NAMALWA (cell line): ENCODE data around the gene PLD4.
A peak's percentile ranks its signal among the peaks of the same experiment; 100 is the strongest.
"Not testable (repeated sequence)": the region's sequence is repeated elsewhere in the genome, so short reads cannot be mapped to it uniquely, and the experiment has no call there.

Experiments used
- DNase-seq: peaks from one replicate; pipeline ENCODE4 v3.0.0-alpha.2; 2015; ENCODE audit warnings: low spot score

PLD4 gene

DNA sequence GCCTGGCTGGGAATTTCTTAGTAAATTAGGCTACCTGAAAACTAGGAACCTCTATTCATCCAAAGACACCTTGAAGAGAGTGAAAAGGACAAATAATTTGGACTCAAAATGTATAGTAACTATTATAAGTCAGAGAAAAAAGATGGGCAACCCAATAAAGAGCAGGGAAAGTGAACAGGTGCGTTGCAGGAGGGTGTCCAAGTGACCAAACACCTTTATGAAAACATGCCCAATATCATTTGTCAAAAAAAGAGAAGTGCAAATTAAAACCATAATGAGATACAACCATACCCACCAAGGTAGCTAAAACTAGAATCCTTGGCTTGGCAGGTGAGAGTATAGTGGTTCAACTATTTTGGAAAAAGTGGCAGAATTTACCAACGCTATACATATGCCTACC lies 24.9 kb upstream of the PLD4 start:
- no peak for DNase-seq

DNA sequence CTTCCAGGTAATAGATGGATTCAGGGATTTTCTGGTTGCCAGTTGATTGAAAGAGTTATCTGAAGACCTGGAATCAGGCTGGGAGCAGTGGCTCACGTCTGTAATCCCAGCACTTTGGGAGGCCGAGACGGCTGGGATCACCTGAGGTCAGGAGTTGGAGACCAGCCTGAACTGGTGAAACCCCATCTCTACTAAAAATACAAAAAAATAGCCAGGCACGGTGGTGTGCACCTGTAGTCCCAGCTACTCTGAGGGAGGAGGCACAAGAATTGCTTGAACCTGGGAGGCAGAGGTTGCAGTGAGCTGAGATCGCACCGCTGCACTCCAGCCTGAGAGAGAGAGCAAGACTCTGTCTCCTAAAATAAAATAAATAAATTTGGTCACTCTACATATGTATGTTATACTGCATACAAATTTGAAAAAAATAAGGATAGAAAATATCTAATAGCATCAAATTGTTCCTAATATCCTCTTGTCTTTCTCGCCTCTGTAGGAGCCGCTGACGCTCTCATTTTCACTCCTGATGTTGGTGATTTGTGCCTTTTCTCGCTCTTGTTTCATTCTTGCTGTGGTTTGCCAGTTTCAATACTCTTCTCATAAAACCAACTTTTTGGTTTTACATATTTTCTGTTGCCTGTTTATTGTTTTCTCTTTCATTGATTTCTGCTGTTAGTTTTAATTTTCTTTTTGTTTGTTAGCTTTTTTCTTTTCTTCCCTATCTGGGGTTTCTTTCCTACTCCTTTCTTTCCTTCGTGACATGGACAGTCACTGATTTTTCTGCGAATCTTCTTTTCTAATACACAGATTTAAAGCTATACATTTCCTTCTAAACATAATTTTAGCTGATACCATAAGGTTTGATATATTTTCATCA lies 23.8 kb upstream of the PLD4 start:
- DNase-seq: no peak

DNA sequence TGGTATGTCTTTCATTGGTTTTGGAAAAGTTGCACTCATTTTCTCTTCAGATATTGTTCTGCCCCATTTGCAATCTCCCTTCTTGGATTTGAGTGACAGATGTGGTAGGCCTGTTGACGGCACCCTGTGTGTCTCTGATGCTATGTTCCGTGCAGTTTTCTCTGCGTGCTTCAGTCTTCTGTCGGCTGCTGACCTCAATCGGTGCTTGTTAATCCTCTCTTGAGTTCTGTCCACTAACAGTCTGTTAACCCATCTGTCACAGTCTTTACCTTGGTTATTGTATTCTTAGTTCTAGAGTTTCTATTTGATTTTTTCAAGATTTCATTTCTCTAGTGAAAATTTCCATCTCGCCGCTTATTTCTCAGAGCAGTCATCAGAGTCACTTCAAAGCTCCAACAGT lies 20.7 kb upstream of the PLD4 start:
- DNase-seq: no peak

DNA sequence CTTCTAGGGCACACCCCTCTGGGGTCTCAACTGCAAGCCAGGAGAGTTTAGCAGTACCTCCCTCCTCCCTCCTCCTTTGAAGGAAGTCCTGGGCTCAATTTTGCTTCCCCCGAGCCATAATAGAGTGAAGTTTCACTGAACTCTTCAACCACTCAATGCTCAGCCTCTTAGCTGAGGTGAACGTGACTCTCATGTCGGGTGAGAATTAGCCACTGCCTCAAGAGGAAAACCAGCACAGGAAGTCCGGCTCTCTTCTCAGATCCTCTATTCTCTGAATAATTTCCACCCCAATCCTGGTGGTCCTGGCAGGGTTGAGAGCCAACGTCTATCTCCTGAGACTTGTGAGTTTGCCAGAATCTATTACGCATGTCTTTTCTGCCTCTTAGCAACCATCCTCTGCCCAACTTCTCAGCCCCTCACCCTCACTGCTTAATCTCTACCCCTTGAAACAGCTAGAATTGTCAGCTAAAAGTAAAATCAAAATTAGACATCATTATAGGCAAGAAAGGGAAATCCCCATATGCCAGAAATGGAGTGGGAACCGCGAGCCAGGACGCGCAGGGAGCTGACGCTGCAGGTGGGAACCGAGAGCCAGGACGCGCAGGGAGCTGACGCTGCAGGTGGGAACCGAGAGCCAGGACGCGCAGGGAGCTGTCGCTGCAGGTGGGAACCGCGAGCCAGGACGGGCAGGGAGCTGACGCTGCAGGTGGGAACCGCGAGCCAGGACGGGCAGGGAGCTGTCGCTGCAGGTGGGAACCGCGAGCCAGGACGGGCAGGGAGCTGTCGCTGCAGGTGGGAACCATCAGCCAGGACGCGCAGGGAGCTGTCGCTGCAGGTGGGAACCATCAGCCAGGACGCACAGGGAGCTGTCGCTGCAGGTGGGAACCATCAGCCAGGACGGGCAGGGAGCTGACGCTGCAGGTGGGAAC lies 19.8 kb upstream of the PLD4 start:
- DNase-seq: not testable (repeated sequence)

DNA sequence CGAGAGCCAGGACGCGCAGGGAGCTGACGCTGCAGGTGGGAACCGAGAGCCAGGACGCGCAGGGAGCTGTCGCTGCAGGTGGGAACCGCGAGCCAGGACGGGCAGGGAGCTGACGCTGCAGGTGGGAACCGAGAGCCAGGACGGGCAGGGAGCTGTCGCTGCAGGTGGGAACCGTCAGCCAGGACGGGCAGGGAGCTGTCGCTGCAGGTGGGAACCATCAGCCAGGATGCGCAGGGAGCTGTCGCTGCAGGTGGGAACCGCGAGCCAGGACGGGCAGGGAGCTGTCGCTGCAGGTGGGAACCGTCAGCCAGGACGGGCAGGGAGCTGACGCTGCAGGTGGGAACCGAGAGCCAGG lies 19.1 kb upstream of the PLD4 start:
- not testable (repeated sequence) for DNase-seq

DNA sequence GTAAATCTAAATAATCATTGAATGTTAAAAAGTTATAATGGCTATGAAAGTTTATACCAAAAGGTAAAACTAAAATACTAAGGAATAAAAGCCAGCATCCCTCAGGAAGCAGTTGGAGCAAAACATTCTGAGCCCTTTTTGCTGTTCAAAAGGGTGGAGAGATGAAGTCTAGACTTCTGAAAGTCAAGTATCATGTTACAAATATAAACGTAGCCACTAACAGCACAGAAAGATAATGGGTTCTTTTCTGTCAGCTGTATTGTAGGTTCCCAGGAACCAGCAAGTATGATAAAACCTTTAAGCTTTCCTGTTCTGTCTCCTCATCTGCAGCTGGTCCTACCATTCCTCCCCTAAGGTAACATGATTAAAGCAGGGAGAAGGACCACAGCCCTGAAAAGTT lies 16.4 kb upstream of the PLD4 start:
- DNase-seq: no peak

DNA sequence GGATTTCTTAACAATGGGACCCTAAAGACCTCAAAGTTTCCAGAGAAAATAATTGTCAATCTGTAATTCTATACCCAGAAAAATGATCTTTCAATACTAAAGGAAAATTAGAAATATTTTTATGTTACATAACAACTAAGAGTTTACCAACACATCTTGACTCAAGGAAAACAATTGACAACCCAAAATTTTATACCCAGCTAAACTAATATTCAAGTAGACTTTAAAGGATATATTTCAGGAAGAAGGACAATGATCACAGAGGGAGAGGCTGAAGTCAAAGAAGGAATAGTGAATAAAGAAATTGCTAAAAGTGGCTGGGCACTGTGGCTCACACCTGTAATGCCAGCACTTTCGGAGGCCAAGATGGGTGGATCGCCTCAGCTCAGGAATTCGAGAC lies 12.6 kb upstream of the PLD4 start:
- DNase-seq: no peak

DNA sequence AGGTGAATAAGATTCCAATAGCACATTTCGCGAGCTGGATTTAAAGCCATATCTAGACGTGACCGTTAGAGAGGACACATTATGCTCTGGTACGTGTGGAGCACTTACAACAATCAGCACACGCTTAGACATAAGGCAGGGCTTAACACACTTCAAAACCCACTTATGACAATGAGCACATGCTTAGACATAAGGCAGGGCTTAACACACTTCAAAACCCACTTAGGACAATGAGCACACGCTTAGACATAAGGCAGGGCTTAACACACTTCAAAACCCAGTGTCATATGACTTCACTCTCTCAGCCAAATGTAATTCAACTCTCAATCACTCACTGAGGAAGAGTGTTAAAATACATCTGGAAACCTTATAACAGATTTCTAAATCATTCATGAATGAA lies 11.2 kb upstream of the PLD4 start:
- DNase-seq: no peak

DNA sequence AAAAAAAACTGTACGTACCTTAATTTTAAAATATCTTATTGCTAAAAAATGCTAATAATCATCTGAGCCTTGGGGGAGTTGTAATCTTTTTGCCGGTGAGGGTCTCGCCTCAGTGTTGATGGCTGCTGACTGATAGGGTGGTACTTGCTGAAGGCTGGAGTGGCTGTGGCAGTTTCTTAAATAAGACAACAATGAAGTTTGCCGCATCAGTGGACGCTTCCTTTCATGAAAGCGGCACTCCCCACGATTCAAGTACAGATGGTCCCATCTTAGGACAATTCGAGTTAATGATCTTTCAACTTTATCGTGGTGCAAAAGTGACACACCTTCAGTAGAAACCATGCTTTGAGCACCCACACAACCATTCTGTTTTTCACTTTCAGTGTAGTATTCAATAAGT lies 7.6 kb upstream of the PLD4 start:
- DNase-seq: no peak

DNA sequence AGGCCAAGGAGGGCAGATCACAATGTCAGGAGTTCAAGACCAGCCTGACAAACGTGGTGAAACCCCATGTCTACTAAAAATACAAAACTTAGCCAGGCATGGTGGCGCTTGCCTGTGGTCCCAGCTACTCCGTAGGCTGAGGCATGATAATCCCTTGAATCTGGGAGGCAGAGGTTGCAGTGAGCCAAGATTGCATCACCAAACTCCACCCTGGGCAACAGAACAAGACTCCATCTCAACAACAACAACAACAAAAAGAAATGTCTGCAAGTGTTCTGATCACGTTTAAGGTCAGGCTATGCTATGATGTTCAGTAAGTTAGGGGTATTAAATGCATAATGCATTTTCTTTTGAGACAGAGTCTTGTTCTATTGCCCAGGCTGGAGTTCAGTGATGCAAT lies 6.7 kb upstream of the PLD4 start:
- no peak for DNase-seq

DNA sequence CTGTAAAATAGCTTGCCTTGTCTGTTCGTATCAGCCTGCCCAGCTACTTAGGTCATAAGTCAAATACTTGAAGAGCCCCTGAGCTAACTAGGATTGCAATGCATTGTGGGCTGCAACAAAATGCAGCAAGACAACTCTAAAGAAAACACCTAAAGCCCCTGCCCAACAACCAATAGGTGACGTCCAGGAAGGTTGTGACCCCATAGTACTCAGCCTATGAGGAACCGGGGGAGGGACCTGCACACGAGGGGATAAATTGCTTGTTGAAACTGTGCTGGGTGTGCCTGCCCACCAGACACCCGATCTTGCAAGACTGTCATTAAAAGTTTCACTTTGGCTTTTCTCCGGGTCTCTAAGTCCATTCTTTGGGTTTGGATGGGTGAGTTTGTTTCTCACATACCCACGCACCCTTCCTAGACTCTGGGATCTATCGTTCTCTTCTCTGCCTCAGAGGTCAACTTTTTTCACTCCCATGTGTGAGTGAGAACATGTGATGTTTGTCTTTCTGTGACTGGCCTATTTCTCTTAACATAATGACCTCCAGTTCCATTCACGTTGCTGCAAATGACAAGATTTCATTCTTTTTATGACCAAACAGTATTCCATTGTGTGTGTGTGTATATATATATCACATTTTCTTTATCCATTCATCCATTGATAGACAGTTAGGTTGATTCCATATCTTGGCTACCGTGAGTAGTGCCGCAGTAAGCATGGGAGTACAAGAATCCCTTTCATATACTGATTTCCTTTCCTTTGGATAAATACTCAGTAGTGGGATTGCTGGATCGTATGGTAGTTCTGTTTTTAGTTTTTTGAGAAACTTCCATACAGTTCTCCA lies 5.3 kb upstream of the PLD4 start:
- DNase-seq: not testable (repeated sequence)

DNA sequence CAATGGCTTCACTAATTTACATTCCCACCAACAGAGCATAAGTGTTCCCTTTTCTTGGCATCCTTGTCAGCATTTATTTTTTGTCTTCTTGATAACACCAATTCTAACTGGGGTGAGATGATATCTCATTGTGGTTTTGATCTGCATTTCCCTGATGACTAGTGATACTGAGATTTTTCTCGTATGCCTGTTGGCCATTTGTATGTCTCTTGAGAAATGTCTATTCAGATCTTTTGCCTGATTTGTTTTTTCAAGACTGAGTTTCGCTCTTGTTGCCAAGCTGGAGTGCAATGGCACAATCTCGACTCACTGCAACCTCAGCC lies 4.7 kb upstream of the PLD4 start:
- DNase-seq: no peak

DNA sequence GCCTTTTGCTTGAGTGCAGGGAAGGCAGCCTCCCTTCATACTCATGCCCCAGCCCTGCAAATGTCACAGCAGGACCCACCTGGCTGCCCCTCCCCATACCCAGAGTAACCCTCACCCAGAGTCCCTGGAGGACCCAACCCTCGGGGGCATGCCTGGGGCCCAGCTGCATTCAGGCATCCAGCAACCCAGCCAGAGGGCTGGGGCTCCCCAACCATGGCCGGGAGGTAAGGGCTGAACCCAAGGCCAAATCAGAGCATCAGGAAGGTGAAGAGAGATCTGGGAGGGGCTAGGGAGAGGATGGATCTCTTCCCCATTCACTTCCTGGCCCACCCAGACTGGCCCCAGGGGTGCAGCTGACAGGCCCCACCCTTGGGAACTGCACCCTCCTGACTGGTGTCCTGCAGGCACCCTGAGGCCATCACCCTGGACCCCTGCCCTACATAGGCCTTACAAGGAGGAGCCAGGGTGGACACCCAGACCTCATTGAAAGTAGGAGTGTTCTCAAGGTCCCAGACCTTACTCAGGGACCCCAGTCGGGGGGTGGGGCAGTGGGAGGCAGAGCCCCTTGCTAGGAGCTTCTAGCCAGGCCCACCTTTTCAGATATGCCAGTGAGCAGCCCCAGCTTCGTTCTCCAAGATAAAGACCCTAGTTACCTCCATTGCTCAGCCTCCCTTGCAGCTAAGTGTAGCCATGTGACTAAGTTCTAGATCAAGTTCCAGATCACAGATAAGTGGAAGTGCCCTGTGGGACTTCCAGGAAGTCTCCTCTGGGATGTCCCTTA lies 849 bp upstream of the PLD4 start:
- DNase-seq: peak; percentile 54

DNA sequence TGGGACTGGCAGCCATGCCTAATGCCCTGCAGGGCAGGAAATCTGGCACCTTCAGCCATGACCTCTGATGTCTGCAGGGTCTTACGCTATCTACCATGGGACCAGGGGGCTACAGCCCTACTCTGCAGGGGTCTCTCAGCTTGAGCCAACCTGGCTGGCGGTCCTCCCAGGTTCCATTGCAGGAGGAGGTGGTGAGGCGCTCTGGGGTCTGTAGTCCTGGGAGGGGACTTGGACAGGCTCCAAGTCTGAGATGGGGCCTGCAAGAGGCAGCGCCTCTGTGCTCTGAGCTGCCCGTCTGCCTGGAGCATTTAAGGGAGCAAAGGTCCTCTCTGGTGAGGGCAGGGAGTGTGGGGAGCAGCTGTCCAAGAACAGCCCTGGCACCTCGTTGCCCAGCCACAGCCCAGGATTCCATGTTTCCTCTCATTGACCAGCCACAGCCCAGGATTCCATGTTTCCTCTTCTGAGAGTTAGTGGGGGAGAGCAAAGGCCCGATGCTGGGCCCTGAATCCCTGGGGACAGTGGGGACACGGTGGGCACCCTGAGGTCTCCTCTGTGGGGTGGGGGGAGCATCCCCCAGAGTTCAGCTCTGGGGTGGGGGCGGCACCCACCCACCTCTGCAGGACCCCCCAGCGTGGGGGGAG lies 655 bp downstream of the PLD4 start:
- no peak for DNase-seq

DNA sequence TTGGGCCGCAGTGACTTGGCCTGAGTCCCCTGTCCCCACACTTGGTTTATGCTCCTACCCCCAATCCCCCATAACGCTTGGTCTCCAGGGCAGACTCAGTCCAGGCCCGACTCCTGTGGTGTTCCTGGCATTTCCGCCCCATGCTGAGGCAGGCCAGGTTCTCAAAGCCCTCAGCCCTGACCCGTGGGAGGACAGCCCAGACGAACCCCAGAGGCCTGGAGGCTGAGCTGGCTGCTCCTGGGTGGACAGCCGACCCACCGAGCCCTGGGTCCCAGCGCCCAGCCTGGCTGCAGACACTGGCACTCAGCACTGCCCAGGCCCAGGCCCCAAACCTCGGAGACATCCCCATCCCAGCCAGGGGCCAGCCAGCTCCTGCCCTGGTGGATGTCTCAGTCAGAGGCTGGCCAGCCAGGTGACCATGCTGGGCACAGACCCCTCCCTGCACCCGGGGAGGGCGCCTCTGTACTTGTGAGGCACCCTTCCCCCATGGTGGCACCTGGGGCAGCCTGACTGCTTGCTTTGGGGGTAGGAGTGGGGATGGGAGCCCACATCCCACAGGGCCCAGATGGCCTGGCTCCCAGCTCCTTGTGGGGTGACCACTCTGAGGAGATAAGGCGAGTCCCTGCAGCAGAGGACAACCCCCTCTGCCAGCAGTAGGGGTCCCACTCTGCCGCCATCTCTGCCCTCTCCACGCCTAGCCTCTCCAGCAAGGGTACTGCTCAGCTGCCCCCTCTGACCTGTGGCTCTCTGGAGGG lies 1.4 kb downstream of the PLD4 start:
- no peak for DNase-seq

DNA sequence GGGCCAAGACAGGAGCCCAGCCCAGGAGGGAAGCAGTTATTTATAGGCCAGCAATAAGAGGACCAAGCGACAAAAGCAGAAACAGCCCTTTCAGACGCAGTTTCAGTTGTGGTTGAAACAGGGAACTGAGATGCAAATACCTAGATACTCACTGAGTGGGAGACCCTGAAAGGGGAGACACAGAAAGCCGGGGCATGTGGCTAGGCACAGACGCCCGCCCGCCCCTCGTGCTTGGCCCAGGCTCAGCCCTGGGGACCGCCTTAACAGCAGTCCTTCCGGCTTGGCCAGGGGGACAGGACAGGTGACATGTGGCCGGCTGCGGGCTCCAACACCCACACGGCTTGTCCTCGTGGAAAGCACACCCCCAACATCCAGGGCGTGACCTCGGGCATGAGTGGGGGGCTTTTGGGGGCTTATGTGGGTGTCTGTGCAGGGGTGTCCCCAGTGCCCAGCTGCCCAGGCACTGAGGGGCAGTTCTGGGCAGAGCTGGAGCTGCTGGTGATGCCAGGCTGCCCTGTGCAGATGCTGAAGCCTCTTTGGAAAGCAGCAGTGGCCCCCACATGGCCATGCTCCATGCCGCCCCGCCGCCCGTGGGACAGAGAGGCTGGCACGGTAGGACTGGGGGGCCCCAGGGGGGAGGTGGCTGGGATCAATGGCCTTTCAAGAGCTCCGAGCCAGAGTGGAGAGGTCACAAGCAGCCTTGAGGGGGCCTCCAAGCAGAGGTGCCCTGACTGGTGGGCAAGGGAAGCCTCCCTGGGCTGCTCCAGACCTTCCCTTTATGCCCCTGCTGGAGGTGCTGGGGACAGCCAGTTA lies 2.1 kb downstream of the PLD4 start:
- DNase-seq: peak; percentile 90

DNA sequence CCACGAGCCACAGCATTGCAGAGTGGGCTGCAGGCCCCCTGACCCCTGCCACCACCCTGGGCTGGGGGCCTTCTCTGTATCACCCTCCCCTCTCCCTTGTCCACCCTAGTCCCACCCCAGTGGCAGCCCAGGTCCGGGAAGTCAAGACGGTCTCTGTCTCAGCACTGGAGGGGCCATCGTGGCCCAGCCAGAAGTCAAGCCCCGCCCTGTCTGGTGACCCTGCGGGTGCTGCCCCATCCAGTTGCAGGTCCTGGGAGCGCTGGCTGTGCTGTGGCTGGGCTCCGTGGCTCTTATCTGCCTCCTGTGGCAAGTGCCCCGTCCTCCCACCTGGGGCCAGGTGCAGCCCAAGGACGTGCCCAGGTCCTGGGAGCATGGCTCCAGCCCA lies 2.7 kb downstream of the PLD4 start:
- DNase-seq: no peak

DNA sequence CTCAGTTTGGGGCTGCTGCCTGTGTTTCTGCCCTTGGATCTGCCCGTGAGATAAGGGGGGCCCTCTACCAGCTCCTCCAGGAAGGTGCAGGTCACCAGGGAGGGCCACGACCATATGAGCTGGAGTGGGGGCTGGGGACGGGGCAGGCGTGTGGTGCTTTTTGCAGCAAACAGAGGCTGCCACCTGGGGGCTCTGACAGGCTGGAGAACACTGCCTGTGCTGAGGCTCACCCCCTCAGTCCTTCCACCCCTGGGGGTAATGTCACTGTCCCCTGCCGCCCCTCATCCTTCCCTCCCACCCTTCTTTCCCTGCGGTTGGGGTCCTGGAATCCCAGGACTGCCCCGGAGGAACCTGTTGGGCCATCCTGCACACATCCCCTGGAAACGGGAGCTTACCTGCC lies 3.2 kb downstream of the PLD4 start:
- DNase-seq: peak; percentile 44

DNA sequence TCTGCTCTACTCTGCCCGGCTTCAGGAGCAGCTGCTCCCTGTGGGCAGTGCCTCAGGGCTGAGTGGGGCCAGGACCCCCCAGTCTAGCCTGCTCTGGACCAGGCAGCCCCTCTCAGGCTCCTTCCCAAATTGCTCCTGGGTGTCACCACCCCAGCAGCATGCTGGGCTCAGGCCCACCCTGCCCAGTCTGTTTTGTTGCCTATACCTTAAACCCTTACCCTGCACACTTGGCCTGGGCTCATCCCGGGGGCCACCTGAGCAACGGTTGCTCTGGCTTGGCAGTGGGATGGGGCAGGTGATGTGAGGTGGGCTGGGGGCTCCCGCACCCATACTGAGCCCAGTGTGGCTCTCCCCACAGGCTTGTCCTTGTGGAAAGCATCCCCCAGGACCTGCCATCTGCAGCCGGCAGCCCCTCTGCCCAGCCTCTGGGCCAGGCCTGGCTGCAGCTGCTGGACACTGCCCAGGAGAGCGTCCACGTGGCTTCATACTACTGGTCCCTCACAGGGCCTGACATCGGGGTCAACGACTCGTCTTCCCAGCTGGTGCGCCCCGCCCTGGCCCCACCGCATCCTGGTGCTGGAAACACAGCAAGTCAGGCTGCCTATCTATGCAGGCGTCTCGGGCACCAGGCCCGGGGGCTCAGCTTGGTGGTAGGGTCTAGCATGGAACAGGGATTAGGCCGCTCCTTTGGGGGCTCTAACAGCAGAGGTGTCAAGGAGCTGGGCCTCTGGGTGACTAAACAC lies 3.9 kb downstream of the PLD4 start:
- no peak for DNase-seq
